Erythroblast (primary cell): ENCODE measurements around the gene SCFD2.
"Not testable (repeated sequence)": the region's sequence is repeated elsewhere in the genome, so short reads cannot be mapped to it uniquely, and the experiment has no call there.

Source experiments
- GATA1 ChIP-seq: IDR thresholded peaks from 2 replicates; pipeline ENCODE4 v1.6.1; 2011; ENCODE audit warnings: low read depth, mild to moderate bottlenecking, control low read depth, low read length, moderate library complexity
- POLR2A ChIP-seq: IDR thresholded peaks from 2 replicates; pipeline ENCODE4 v1.6.1; 2011; ENCODE audit warnings: mild to moderate bottlenecking, low read length

- not testable (repeated sequence) for TF ChIP-seq POLR2A, GATA1
Measured at GRCh38 chr4:53177751-53178150, 188.1 kb downstream of the SCFD2 start.
